ENCODE results near the gene PDSS2. TPM values are rescaled to one million over a fixed set of nuclear protein-coding genes. Genes with fewer than 3 reads are reported as not detected.

PDSS2 gene
- total and polyA plus RNA-seq, 2 of the 4 experiments (the other 2 are of a cell fraction) = 8.6 to 9.2 TPM

DNA sequence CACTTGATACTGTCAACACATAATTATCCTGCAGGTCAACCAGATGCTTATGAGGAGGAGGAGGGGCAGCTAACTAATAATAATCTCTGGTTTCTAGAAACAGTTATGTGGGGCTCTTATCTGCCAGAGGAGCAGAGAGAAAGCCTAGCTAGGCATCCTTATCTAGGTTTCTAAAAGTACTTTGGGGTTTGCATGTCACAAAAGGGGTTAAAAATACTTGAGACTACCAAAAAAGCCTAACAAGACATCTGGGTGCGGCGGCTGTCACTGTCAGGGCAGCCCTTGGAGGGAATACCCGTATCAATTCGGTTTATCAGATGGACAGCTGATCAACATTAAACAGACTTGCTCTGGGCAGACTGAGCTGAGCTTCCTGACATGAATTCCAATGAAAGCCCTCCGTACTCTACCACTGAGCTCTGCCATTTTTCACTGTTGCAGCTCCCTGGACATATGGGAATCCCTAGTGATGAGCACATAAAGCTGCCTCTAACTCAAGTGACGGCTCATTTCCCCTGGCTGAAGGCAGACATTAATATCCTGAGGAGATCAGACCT, 166.6 kb downstream of the PDSS2 start:
- Histone ChIP-seq H3K56ac (ENCODE audit: extremely low read depth, insufficient read depth, low read length) (no peak overlapping the region), H4K91ac (ENCODE audit: insufficient read depth, low read depth, low read length) (no peak overlapping the region), H2BK120ac (ENCODE audit: low read depth, low read length) (no peak overlapping the region), H2AK9ac (replicated peaks; ENCODE audit: low read depth, low read length, poor library complexity) (no peak overlapping the region), H3K14ac (replicated peaks; ENCODE audit: low read depth, low read length) (no peak overlapping the region), H2BK5ac (ENCODE audit: low read depth, low read length, poor library complexity, severe bottlenecking) (no peak overlapping the region), H3K27ac (ENCODE audit: insufficient read depth, low read length) (no peak overlapping the region), H2AFZ (replicated peaks; ENCODE audit: low read length, poor library complexity) (no peak overlapping the region), H4K20me1 (ENCODE audit: insufficient read depth, low read length) (no peaks in the 10 kb centered on the region), H3K23ac (ENCODE audit: low read depth, low read length) (no peak overlapping the region), H4K5ac (ENCODE audit: low read depth, low read length) (no peak overlapping the region), H3K27me3 (ENCODE audit: control insufficient read depth, insufficient read depth, low read length) (no peaks in the 10 kb centered on the region), H3K4me1 (ENCODE audit: control insufficient read depth, insufficient read depth, low read length) (peaks cover 4% of the 10 kb centered on the region), H3K9me3 (ENCODE audit: control insufficient read depth, insufficient read depth, low read length) (no peaks in the 10 kb centered on the region), H3K4me2 (ENCODE audit: low read depth, low read length) (no peak overlapping the region), H3K9me1 (ENCODE audit: insufficient read depth, low read length) (no peaks in the 10 kb centered on the region), H2BK20ac (ENCODE audit: low read depth, low read length) (no peak overlapping the region), H3K36me3 (ENCODE audit: control insufficient read depth, insufficient read depth, low read length) (no peaks in the 10 kb centered on the region), H3K4ac (ENCODE audit: low read depth, low read length) (no peak overlapping the region), H3K4me3 (ENCODE audit: insufficient read depth, low read depth, low read length) (no peak overlapping the region), H3K9ac (ENCODE audit: low read depth, low read length) (no peak overlapping the region), H2BK15ac (ENCODE audit: low read depth, low read length) (no peak overlapping the region), H2AK5ac (ENCODE audit: low read depth, low read length) (no peak overlapping the region), H3K18ac (ENCODE audit: low read depth, low read length) (no peak overlapping the region), H4K8ac (ENCODE audit: low read depth in 2 of 2, low read length in 2 of 2) (no peak overlapping the region), H3K79me1 (ENCODE audit: low read depth in 1 of 2, low read length in 2 of 2) (no peaks in the 10 kb centered on the region; a peak in 3 of 4 replicates)
- in situ Hi-C loops (cut with MboI; ENCODE audit: low sequenced_read_pairs) = no loop called here
- no peak for TF ChIP-seq SMC3 (IDR thresholded peaks at IDR 0.05; ENCODE audit: low read depth, low read length)
- dilution Hi-C loops (cut with HindIII; ENCODE audit: low sequenced_read_pairs, unreplicated experiment) = no loop called here
- no peak for DNase-seq
- POLR2A ChIA-PET (ENCODE audit: unreplicated experiment) = interaction anchor here (0.5 kb wide), 1 partner anchor 84 kb away, joined by 4 read pairs; no protein-coding TSS in a partner anchor
- no peak for ATAC-seq (ENCODE audit: low read depth)
- WGBS, 2 experiments (ENCODE audit: extremely low coverage in 2 of 2, insufficient read length in 1 of 2) = 0% methylated on average over 1 of the region's 6 CpGs; no CpG with 5 or more reads in 1 of the 2 experiments
- intact Hi-C loops (cut with micrococcal nuclease) = no loop called here
- no TSS peak for BruUV-seq (replicated peaks)
- CTCF ChIA-PET = interaction anchor here (0.6 kb wide), 1 partner anchor 90 kb away, joined by 3 read pairs; no protein-coding TSS in a partner anchor

All from IMR-90 (cell line).